ENCODE measurements around the gene UBE2Q2. TPM values are rescaled to one million over a fixed set of nuclear protein-coding genes. Genes with fewer than 3 reads are reported as not detected.

The UBE2Q2 gene
- total RNA-seq, 1 experiment from 2014 or later, result 18.1 TPM

DNA sequence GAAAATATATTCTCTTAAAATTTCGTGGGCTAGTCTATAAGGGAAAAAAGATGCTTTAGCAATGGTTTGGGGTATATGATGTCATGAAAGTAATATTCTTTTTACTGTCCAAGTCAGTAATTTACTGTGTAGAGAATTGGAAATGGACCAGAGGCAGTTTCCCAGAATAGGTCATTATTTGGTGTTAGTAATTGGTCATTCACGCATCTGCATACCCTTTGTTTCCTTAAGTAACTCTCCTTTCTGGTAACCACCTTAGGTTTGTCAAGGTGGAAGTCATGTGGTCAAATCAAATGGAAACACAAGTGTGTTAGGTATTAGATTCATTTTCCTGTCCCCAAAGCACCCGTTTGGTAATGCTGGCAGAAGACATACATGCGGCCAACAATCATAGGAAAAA is 84.4 kb downstream of the UBE2Q2 start:
- Histone ChIP-seq H3K9me3 (ENCODE audit: low read depth, low read length, poor library complexity, severe bottlenecking) (no peaks in the 10 kb centered on the region), H3K27me3 (replicated peaks; ENCODE audit: insufficient read depth, low read depth, low read length, poor library complexity) (no peaks in the 10 kb centered on the region), H3K36me3 (ENCODE audit: insufficient read depth, low read length, poor library complexity, severe bottlenecking) (peaks cover 12% of the 10 kb centered on the region), H3K4me1 (ENCODE audit: insufficient read depth, low read length, poor library complexity, severe bottlenecking) (no peaks in the 10 kb centered on the region), H3K4me3 (ENCODE audit: low read depth, low read length, poor library complexity, severe bottlenecking) (no peak overlapping the region), H3K27ac (ENCODE audit: low read depth, low read length, poor library complexity, severe bottlenecking) (no peak overlapping the region)
- POLR2A ChIA-PET (ENCODE audit: low non-redundant PET), result no interaction called here
- CTCF ChIA-PET, result no interaction called here
- DNase-seq (ENCODE audit: low spot score), result no peak
- TF ChIP-seq EZH2 (IDR thresholded peaks at IDR 0.05; ENCODE audit: borderline replicate concordance, low read depth, low read length, poor library complexity, severe bottlenecking), result no peak
- TF ChIP-seq CTCF (conservative IDR thresholded peaks at IDR 0.05; ENCODE audit: low read depth, low read length), result no peak
- BruUV-seq (replicated peaks), result no TSS peak
- intact Hi-C loops (cut with micrococcal nuclease; ENCODE audit: unreplicated experiment), result loop anchor here (10.0 kb wide), 2 partner anchors 123 to 193 kb away; no protein-coding TSS in a partner anchor

DNA sequence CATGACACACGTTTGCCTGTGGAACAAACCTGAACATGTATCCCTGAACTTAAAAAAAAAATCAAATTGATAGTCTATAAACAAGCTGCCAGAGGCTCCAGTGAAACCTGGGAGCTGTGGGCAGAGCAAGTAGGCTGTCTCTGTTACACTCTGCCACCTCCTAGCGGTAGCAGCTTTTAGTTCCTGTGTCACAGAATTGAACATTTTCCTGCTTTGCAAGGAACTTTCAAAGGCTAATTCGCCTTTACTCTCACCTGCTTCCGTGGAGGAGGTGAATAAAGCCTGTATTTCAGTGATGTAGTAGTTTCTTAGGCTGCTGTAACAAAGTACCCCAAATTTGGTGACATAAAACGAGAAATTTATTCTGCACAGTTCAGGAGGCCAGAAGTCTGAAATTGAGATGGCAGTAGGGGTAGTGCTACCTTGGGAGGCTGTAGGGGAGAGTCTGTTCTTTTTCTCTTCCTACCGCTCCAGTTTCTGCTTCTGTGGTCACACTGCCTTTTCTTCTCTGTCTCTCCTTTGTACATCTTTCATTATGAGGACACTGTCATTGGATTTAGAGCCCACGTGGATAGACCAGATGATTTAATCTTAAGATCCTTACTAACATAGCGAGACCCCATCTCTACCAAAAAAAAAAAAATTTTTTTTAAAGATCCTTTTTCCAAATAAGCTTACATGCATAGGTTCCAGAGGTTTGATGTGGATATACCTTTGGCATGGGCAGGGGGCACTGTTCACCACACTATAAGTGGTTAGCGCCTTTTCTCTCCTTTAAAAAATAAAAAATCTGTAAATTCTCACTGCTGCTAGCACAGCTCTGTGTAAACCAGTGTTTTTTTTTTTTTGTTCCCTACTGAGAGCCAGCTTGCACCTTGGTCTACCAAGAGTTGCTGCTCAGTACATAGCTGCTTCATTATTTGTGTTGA is 85.7 kb downstream of the UBE2Q2 start:
- intact Hi-C loops (cut with micrococcal nuclease; ENCODE audit: unreplicated experiment), result loop anchor here (10.0 kb wide), 2 partner anchors 124 to 194 kb away; no protein-coding TSS in a partner anchor
- peak; percentile 56 for TF ChIP-seq CTCF (conservative IDR thresholded peaks at IDR 0.05; ENCODE audit: low read depth, low read length)
- no peak for TF ChIP-seq EZH2 (IDR thresholded peaks at IDR 0.05; ENCODE audit: borderline replicate concordance, low read depth, low read length, poor library complexity, severe bottlenecking)
- ChIA-PET POLR2A (ENCODE audit: low non-redundant PET) (no interaction called here), CTCF (interaction anchor here (0.5 to 1.1 kb wide), 6 partner anchors 26 to 210 kb away, joined by 3 to 8 read pairs (median 4); no protein-coding TSS in a partner anchor)
- no peaks in the 10 kb centered on the region for H3K9me3 ChIP-seq (ENCODE audit: low read depth, low read length, poor library complexity, severe bottlenecking)
- H3K36me3 ChIP-seq (ENCODE audit: insufficient read depth, low read length, poor library complexity, severe bottlenecking), result peaks cover 26% of the 10 kb centered on the region
- no peaks in the 10 kb centered on the region for H3K27me3 ChIP-seq (replicated peaks; ENCODE audit: insufficient read depth, low read depth, low read length, poor library complexity)
- H3K27ac ChIP-seq (ENCODE audit: low read depth, low read length, poor library complexity, severe bottlenecking), result no peak overlapping the region
- no TSS peak for BruUV-seq (replicated peaks)
- H3K4me1 ChIP-seq (ENCODE audit: insufficient read depth, low read length, poor library complexity, severe bottlenecking), result no peaks in the 10 kb centered on the region
- DNase-seq (ENCODE audit: low spot score), result peak; percentile 39
- H3K4me3 ChIP-seq (ENCODE audit: low read depth, low read length, poor library complexity, severe bottlenecking), result no peak overlapping the region

DNA sequence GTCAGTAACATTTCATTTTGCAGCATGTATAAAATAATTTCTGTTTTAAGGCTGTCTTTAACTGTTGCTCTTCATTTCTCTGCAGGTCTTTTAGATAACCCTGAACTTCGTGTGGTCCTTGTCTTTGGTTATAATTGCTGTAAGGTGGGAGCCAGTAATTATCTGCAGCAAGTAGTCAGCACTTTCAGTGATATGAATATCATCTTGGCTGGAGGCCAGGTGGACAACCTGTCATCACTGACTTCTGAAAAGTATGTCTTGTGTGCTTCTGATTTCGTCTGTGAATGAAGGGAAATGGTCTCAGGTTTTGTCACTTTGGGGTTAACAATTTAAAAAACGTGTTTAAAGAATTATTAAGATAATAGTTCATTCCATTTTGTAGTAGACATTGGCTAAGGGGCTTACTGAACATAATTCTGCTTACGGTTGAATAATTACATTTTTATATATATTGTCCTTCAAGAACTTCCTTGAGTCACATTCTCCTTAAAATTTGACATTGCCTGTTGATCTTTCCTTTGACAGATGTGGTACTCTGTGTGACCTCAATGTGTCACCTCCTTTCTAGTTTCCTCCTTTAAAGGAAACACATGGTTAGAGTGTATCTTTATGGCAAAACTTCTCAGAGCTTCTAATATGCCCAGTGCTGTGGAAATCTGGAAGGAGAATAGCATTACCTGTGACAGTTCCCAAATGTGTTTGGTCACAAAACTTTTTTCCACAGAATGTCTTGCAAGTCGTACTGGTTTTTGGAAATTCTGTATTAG is 86.7 kb downstream of the UBE2Q2 start:
- TF ChIP-seq EZH2 (IDR thresholded peaks at IDR 0.05; ENCODE audit: borderline replicate concordance, low read depth, low read length, poor library complexity, severe bottlenecking), result no peak
- no peak for TF ChIP-seq CTCF (conservative IDR thresholded peaks at IDR 0.05; ENCODE audit: low read depth, low read length)
- Histone ChIP-seq H3K9me3 (ENCODE audit: low read depth, low read length, poor library complexity, severe bottlenecking) (no peaks in the 10 kb centered on the region), H3K36me3 (ENCODE audit: insufficient read depth, low read length, poor library complexity, severe bottlenecking) (peaks cover 31% of the 10 kb centered on the region), H3K4me1 (ENCODE audit: insufficient read depth, low read length, poor library complexity, severe bottlenecking) (no peaks in the 10 kb centered on the region), H3K27ac (ENCODE audit: low read depth, low read length, poor library complexity, severe bottlenecking) (no peak overlapping the region), H3K4me3 (ENCODE audit: low read depth, low read length, poor library complexity, severe bottlenecking) (no peak overlapping the region), H3K27me3 (replicated peaks; ENCODE audit: insufficient read depth, low read depth, low read length, poor library complexity) (no peaks in the 10 kb centered on the region)
- POLR2A ChIA-PET (ENCODE audit: low non-redundant PET), result no interaction called here
- DNase-seq (ENCODE audit: low spot score), result no peak
- BruUV-seq (replicated peaks), result no TSS peak
- CTCF ChIA-PET, result interaction anchor here (0.7 kb wide), 2 partner anchors 27 to 93 kb away, joined by 5 to 7 read pairs; no protein-coding TSS in a partner anchor
- intact Hi-C loops (cut with micrococcal nuclease; ENCODE audit: unreplicated experiment), result loop anchor here (10.0 kb wide), 2 partner anchors 125 to 195 kb away; no protein-coding TSS in a partner anchor

All from A673 (cell line).